NCI-H2081 (cell line): Measurements from ENCODE around the gene RFPL4A.

Experiments
- DNase-seq, 2 experiments: peaks; one replicate each; lab custom pipeline; 2025; lab: John Stamatoyannopoulos, UW

RFPL4A gene

DNA sequence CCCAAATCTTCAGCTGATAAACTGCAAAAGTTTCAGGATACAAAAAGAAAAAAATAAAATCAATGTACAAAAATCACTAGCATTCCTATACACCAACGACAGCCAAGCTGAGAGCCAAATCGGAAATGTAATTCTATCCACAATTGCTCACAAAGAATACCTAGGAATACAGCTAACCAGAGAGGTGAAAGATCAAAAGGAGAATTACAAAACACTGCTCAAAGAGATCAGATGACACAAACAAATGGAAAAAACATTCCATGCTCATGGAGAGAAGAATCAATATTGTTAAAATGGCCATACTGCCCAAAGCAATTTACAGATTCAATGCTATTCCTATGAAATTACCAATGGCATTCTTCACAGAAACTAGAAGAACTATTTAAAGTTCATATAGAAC, 43.4 kb downstream of the RFPL4A start:
- no peak for DNase-seq

DNA sequence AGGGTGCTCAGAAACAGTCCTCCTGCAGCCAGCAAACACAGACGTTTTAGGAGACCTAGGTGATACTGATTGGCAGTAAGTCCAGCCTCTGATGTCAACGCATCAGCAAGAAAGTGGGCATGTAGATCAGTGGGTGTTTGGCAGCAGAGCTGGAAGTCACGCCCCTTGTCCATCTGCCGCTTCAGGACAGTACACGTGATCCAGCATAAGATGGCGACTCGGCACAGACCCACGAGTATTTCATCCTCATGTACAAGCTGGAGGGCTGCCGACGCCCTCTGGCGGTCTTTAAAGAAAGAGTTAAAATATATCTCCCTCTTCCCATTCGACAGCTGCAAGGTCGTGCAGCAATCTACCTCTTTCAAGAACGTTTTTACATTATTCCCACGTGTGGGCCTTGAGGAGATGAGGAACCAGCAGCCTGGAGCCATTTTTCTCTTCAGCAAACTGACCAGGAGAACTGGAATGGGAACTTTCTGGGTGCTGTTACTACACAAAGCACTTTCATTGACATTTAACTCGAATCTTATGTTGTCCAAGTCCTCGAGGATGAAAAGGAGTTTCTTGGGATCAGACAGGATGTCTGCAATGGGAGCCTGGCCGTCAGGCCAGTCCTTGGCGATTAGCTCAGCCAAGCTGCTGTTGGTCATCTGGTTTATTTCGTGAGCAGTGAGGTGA, 50.6 kb downstream of the RFPL4A start:
- DNase-seq: peak; percentile 93 to 97

DNA sequence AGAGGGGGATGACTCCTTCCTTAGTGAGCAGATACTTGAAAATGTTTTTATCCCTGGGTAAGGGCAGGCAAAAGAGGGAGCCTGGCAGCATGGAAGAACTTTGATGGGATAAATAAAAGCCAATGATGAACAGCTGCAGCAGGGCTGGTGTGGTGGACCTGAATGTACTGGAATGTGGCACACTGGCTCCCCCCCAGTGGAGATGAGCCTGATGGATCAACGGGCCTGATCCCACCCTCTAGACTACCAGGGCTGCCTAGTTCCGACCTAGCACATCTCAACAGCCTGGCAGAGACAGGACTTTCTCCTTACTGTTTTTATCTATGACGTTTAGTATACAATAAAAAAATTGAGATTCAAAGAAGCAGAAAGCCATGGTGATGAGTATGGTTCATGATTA, 52.4 kb downstream of the RFPL4A start:
- no peak for DNase-seq

DNA sequence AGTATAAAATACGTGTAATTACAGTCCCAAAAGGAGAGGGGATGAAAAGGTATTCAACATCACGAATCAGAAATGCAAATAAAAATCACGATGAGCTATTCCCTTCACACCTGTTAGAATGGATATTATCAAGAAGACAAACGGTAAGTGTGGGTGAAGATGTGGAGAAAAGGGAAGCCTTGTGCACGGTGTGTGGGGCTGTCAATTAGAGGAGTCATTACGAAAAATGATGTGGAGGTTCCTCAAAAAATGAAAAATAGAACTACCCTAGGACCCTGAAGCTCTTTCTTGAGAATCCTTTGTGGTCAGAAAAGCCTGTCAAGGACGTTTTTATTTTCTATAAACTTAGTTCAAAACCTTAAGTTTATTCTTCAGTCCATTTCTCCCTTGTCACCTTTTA, 53.6 kb downstream of the RFPL4A start:
- DNase-seq: no peak
